ENCODE data around the gene MYO5C. TPM values are rescaled to one million over a fixed set of nuclear protein-coding genes. Genes with fewer than 3 reads are reported as not detected.

Gene MYO5C
- total and polyA plus RNA-seq, 2 donors (not counting 3 experiments of a cell fraction or from before 2014, with no cell fraction given): 7.5 to 19.4 TPM

DNA sequence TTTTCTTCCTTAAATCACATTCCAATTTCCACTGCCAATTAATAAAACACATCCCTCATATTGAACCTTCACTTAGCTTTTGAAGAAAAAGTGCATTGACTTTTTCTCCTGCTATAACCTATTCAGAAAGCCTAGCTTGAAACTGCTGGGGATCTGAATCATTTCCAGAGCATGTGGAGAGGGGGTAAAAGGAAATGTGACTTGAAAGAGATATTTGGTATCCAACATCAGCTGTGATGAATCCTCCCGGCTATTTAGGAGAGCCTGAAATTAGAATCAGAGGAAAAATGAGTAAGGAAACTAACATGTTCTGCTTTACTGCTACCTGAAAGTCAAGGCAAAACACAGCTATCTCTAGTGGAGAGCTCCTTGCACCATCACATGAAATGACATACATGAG, 101.8 kb downstream of the MYO5C start:
- Histone ChIP-seq H3K27me3 (ENCODE audit: control insufficient read depth in 2 of 2, insufficient read depth in 2 of 2, low read length in 2 of 2) (peaks cover 0 to 2% of the 10 kb centered on the region in 2 experiments), H3K36me3 (ENCODE audit: control insufficient read depth in 2 of 2, extremely low read depth in 1 of 2, insufficient read depth in 2 of 2, low read length in 2 of 2) (no peaks in the 10 kb centered on the region), H3K4me2 (ENCODE audit: insufficient read depth, low read length) (no peak overlapping the region), H2AFZ (ENCODE audit: low read depth, low read length) (no peak overlapping the region), H3K79me2 (ENCODE audit: control insufficient read depth, insufficient read depth, low read length) (no peaks in the 10 kb centered on the region), H3K9ac (replicated peaks; ENCODE audit: extremely low read depth, insufficient read depth, low read length) (no peak overlapping the region), H3K9me3 (replicated peaks; ENCODE audit: control insufficient read depth, insufficient read depth, low read length) (no peaks in the 10 kb centered on the region), H3K9me1 (replicated peaks; ENCODE audit: control insufficient read depth, extremely low read depth, insufficient read depth, low read length) (no peaks in the 10 kb centered on the region), H3K4me1 (ENCODE audit: control insufficient read depth, extremely low read depth, insufficient read depth, low read length) (no peaks in the 10 kb centered on the region), H3K4me3 (replicated peaks in 1 of 3; ENCODE audit: insufficient read depth in 1 of 3, low read depth in 1 of 3, low read length in 3 of 3) (no peak overlapping the region), H4K20me1 (replicated peaks; ENCODE audit: control insufficient read depth, extremely low read depth, insufficient read depth, low read length) (no peaks in the 10 kb centered on the region), H3K27ac (ENCODE audit: insufficient read depth, low read depth, low read length) (no peak overlapping the region)
- intact Hi-C loops (cut with micrococcal nuclease) (no loop called here), dilution Hi-C loops (cut with MboI; ENCODE audit: extremely low pct_ligation_motif_present, low sequenced_read_pairs) (no loop called here)
- TF ChIP-seq MYC (IDR thresholded peaks at IDR 0.05; ENCODE audit: low read depth, low read length): no peak
- no peak for TF ChIP-seq FOS (IDR thresholded peaks at IDR 0.05; ENCODE audit: borderline replicate concordance, insufficient read depth, low read length)
- no peak for TF ChIP-seq JUN (IDR thresholded peaks at IDR 0.05; ENCODE audit: borderline replicate concordance, insufficient read depth, insufficient read length, low read depth)
- no peak for TF ChIP-seq GATA2 (IDR thresholded peaks at IDR 0.05; ENCODE audit: insufficient read depth, insufficient read length, low read depth, low read length)
- no peak for TF ChIP-seq MAX (IDR thresholded peaks at IDR 0.05; ENCODE audit: insufficient read depth, insufficient read length)
- TF ChIP-seq, protein P1, sequence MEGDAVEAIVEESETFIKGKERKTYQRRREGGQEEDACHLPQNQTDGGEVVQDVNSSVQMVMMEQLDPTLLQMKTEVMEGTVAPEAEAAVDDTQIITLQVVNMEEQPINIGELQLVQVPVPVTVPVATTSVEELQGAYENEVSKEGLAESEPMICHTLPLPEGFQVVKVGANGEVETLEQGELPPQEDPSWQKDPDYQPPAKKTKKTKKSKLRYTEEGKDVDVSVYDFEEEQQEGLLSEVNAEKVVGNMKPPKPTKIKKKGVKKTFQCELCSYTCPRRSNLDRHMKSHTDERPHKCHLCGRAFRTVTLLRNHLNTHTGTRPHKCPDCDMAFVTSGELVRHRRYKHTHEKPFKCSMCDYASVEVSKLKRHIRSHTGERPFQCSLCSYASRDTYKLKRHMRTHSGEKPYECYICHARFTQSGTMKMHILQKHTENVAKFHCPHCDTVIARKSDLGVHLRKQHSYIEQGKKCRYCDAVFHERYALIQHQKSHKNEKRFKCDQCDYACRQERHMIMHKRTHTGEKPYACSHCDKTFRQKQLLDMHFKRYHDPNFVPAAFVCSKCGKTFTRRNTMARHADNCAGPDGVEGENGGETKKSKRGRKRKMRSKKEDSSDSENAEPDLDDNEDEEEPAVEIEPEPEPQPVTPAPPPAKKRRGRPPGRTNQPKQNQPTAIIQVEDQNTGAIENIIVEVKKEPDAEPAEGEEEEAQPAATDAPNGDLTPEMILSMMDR (IDR thresholded peaks at IDR 0.05; ENCODE audit: extremely low read depth in 1 of 2, insufficient read depth in 1 of 2, low read depth in 1 of 2, low read length in 2 of 2): no peak
- no peak for TF ChIP-seq EZH2 (IDR thresholded peaks at IDR 0.05; ENCODE audit: borderline replicate concordance, low read depth, low read length, severe bottlenecking)
- TF ChIP-seq POLR2AphosphoS5 (IDR thresholded peaks at IDR 0.05; ENCODE audit: insufficient read depth, low read depth, low read length): no peak
- no peak for TF ChIP-seq POLR2A (IDR thresholded peaks at IDR 0.05; ENCODE audit: low read depth, low read length)
- no TSS peak for BruUV-seq (replicated peaks)
- DNase-seq (ENCODE audit: low read depth, low spot score) (no peak), FAIRE-seq (no peak)
- CTCF ChIA-PET: interaction anchor here (0.5 to 1.9 kb wide), 7 partner anchors 9 to 104 kb away, joined by 3 to 11 read pairs (median 4); no protein-coding TSS in a partner anchor
- POLR2A ChIA-PET: interaction anchor here (0.6 kb wide), 1 partner anchor 221 kb away, joined by 3 read pairs; no protein-coding TSS in a partner anchor
